ENCODE measurements around the gene LINC00305.

- TF ChIP-seq, protein P1, sequence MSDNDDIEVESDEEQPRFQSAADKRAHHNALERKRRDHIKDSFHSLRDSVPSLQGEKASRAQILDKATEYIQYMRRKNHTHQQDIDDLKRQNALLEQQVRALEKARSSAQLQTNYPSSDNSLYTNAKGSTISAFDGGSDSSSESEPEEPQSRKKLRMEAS (IDR thresholded peaks at IDR 0.05; ENCODE audit: insufficient read depth, insufficient read length) = no peak
- TF ChIP-seq, protein P2, sequence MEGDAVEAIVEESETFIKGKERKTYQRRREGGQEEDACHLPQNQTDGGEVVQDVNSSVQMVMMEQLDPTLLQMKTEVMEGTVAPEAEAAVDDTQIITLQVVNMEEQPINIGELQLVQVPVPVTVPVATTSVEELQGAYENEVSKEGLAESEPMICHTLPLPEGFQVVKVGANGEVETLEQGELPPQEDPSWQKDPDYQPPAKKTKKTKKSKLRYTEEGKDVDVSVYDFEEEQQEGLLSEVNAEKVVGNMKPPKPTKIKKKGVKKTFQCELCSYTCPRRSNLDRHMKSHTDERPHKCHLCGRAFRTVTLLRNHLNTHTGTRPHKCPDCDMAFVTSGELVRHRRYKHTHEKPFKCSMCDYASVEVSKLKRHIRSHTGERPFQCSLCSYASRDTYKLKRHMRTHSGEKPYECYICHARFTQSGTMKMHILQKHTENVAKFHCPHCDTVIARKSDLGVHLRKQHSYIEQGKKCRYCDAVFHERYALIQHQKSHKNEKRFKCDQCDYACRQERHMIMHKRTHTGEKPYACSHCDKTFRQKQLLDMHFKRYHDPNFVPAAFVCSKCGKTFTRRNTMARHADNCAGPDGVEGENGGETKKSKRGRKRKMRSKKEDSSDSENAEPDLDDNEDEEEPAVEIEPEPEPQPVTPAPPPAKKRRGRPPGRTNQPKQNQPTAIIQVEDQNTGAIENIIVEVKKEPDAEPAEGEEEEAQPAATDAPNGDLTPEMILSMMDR (IDR thresholded peaks at IDR 0.05; ENCODE audit: extremely low read depth in 1 of 2, insufficient read depth in 1 of 2, low read depth in 1 of 2, low read length in 2 of 2) = no peak
- TF ChIP-seq POLR2AphosphoS5 (IDR thresholded peaks at IDR 0.05; ENCODE audit: insufficient read depth, low read depth, low read length) (no peak), GATA2 (IDR thresholded peaks at IDR 0.05; ENCODE audit: insufficient read depth, insufficient read length, low read depth, low read length) (no peak), POLR2A (IDR thresholded peaks at IDR 0.05; ENCODE audit: low read depth, low read length) (no peak), JUN (IDR thresholded peaks at IDR 0.05; ENCODE audit: borderline replicate concordance, insufficient read depth, insufficient read length, low read depth) (no peak), EZH2 (IDR thresholded peaks at IDR 0.05; ENCODE audit: borderline replicate concordance, low read depth, low read length, severe bottlenecking) (no peak), MYC (IDR thresholded peaks at IDR 0.05; ENCODE audit: low read depth, low read length) (no peak)
These were observed 42.2 kb upstream of the LINC00305 start for GRCh38 chr18:64191069-64191468.

Data from endothelial cell of umbilical vein (primary cell).